ENCODE results near the gene ATP6V1F. TPM values are rescaled to one million over a fixed set of nuclear protein-coding genes. Genes with fewer than 3 reads are reported as not detected.
A peak's percentile ranks its signal among the peaks of the same experiment; 100 is the strongest.

Gene ATP6V1F
- total and polyA plus RNA-seq, 12 donors, result 96.7 to 189 (median 125) TPM

DNA sequence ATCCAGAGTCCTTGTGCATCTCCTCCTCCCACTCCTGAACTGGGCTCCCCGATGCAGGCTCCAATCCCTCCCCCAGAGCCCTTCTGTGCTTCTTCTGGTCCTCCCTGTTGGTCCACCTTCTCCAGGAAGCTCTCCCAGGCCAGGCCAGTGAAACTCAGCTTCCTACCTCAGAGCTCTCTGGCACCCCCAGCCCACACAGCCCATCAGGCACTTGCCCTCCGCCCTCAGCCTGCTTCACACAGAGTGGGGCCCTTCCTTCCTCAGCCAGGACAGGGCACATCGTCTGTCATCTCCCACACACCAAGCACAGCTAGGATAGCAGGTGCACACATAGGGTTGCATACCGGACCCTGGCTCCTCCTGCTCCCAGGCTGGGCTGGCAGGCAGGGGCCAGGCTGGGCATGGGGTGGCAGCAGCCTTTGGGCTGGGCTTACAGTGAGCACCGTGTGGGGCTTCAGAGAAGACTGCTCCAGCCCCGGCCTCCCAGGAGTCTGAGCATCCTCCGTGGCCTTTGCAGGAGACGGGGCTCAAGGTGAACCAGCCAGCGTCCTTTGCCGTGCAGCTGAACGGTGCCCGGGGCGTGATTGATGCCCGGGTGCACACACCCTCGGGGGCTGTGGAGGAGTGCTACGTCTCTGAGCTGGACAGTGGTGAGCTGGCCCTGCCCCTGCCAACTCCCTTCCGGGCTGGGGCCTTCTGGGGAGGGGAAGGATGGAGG, 6.5 kb upstream of the ATP6V1F start:
- TF ChIP-seq, protein P1, sequence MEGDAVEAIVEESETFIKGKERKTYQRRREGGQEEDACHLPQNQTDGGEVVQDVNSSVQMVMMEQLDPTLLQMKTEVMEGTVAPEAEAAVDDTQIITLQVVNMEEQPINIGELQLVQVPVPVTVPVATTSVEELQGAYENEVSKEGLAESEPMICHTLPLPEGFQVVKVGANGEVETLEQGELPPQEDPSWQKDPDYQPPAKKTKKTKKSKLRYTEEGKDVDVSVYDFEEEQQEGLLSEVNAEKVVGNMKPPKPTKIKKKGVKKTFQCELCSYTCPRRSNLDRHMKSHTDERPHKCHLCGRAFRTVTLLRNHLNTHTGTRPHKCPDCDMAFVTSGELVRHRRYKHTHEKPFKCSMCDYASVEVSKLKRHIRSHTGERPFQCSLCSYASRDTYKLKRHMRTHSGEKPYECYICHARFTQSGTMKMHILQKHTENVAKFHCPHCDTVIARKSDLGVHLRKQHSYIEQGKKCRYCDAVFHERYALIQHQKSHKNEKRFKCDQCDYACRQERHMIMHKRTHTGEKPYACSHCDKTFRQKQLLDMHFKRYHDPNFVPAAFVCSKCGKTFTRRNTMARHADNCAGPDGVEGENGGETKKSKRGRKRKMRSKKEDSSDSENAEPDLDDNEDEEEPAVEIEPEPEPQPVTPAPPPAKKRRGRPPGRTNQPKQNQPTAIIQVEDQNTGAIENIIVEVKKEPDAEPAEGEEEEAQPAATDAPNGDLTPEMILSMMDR (IDR thresholded peaks at IDR 0.05), result no peak
- Histone ChIP-seq H3K9me3 (no peaks in the 10 kb centered on the region), H3K27ac (no peak overlapping the region), H3K36me3 (peaks cover 7 to 78% (median 58%) of the 10 kb centered on the region in 9 donors), H3K4me3 (no peak overlapping the region), H3K27me3 (no peaks in the 10 kb centered on the region), H3K4me1 (peaks cover 15 to 63% (median 27%) of the 10 kb centered on the region in 9 donors)
- WGBS, 2 donors, result 79 to 83% methylated on average over 17 of the region's 17 CpGs
- DNase-seq (no peak), ATAC-seq (no peak)
- intact Hi-C loops (cut with DNase I), result no loop called here

DNA sequence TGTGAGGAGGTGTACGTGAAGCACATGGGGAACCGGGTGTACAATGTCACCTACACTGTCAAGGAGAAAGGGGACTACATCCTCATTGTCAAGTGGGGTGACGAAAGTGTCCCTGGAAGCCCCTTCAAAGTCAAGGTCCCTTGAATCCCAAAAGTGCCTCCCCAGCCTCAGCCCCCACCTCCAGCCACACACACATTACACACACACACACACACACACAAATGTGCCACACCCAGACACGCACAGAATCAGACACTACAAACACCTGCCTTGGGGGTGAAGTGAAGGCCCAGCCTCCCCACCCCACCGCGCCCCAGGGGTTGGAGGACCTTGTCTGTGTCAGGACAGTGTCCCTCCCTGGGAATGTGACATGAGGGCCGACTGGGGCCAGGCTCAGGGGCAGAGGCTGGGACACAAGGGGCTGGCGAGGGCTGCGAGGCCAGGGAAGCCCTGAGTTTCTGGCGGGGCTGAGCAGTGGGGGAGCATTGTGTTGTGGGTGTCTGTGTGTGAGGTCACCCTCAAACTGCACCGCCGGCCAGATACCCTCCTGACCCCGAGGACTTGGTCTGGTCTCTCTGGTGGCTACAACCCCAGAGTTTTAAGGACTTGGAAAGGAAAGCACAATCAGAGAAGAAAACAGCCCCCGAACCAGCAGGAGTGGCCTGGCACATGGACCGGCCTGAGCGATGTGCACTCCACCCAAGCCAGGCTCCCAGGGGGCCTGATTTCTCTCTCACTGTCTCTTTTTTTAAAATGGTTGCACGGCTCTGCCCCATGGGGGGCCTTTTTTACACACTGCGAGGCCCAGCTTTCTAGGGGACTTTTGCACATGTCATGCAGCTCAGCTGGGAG, 4.0 kb upstream of the ATP6V1F start:
- TF ChIP-seq, protein P1 (IDR thresholded peaks at IDR 0.05), result no peak
- intact Hi-C loops (cut with DNase I), result no loop called here
- Histone ChIP-seq H3K4me1 (peaks cover 15 to 71% (median 33%) of the 10 kb centered on the region in 9 donors), H3K9me3 (no peaks in the 10 kb centered on the region), H3K27ac (peak overlapping the region; percentile 10 to 86 (median 58)), H3K36me3 (peaks cover 0 to 53% (median 33%) of the 10 kb centered on the region in 9 donors), H3K27me3 (no peaks in the 10 kb centered on the region), H3K4me3 (no peak overlapping the region)
- DNase-seq (peak in 1 of 2 donors; percentile 65), ATAC-seq (peak in 2 of 8 donors; percentile 0 to 6)
- WGBS, 2 donors, result 47 to 52% methylated on average over 16 to 18 of the region's 18 CpGs

DNA sequence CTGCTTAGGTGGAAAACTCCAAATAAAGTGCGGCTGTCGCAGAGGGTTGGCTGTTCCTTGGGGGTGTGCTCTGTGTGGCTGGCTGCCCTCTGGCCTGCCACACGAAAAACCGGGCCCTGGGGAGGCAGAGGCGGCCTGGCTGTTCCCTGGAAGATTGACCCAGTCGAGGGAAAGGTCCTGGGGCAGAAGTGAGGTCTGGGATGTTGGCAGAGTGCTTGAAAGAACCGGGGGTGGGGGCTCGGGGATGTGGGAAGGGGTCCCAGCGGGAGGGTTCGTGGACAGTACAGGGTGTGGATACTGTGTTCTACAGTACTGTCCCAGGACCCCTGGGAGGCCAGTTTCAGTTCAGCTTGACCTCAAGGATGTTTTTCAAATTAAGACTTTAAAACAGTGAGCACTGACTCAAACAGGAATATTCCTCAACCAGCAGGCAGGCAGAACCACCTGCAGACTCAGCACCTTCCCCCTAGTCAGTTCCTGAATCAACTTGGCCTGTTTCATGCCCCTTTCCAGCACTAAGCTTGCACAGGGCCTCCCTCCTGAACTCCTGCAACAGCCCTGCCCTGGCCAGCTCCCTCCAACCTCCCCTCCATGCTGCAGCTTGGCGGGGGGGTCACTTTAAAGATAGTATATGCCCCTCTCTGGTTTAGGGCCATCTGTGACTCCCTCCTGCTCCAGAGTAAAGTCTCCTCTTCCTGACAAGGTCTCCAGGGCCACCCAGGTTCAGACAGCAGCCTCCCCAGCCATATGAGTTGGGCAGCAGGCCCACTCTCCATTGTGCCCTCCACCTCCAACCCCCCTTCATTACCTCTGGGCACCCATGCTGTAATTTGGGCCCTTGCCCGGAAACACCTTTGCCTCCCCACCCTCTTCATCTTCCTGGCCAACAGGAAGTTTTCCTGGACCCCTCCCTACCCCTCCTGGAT, 3.2 kb upstream of the ATP6V1F start:
- 31 to 56% methylated on average over 12 of the region's 12 CpGs for WGBS, 2 donors
- no peak overlapping the region for H3K4me3 ChIP-seq
- H3K27me3 ChIP-seq, result no peaks in the 10 kb centered on the region
- TF ChIP-seq, protein P1 (IDR thresholded peaks at IDR 0.05), result no peak
- DNase-seq, result peak; percentile 47 to 65
- H3K4me1 ChIP-seq, result peaks cover 17 to 74% (median 41%) of the 10 kb centered on the region in 9 donors
- ATAC-seq, result peak in 7 of 8 donors; percentile 1 to 5 (median 3)
- peaks cover 0 to 46% (median 25%) of the 10 kb centered on the region in 9 donors for H3K36me3 ChIP-seq
- no peaks in the 10 kb centered on the region for H3K9me3 ChIP-seq
- intact Hi-C loops (cut with DNase I), result loop anchor here in 4 of 10 donors (5.0 to 10.0 kb wide), 3 partner anchors 65 to 125 kb away; partner anchors contain the start of genes CALU (in 4 of the 4) and CCDC136 (in 1 of the 4)
- peak overlapping the region in 9 of 10 donors; percentile 10 to 86 (median 59) for H3K27ac ChIP-seq

All from heart right ventricle (tissue), 16 donors.